Uterus (tissue), 2 donors: ENCODE measurements around the gene STYK1.

Source experiments
- POLR2A ChIP-seq, 2 donors: fragments of 450-650 bp; IDR thresholded peaks; one replicate each; pipeline ENCODE4 v1.6.1; 2016; ENCODE audit warnings: antibody characterized with exemption in 2 of 2, mild to moderate bottlenecking in 1 of 2, moderate library complexity in 1 of 2
- TF ChIP-seq, protein P1 (sequence below), 4 experiments: fragments of 200-600 bp in 2 of 4; fragments of 450-650 bp in 2 of 4; sonication (generic) in 2 of 4; IDR thresholded peaks; one replicate each; pipeline ENCODE4 v1.5.1; 2016 to 2019; ENCODE audit warnings: antibody characterized with exemption in 4 of 4, mild to moderate bottlenecking in 2 of 4, moderate library complexity in 1 of 4

DNA sequence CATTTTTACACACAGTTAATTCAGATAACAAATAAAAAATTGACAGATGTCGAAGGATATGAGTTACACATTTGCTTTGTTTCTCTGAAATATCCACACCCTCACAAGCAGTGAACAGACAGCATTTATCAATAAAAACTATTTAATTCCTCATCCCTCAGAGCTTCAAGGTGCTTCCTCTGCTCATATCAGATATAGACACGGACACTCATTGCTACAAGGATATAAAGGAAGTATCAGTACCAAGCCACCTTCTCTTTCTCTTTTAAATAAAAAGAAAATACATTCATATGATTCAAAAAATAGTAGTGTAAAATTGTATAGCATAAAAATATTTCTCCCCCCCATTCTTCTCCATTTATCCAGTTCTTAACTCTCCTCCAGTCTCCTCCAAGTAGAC, 38.5 kb downstream of the STYK1 start:
- TF ChIP-seq, protein P1, sequence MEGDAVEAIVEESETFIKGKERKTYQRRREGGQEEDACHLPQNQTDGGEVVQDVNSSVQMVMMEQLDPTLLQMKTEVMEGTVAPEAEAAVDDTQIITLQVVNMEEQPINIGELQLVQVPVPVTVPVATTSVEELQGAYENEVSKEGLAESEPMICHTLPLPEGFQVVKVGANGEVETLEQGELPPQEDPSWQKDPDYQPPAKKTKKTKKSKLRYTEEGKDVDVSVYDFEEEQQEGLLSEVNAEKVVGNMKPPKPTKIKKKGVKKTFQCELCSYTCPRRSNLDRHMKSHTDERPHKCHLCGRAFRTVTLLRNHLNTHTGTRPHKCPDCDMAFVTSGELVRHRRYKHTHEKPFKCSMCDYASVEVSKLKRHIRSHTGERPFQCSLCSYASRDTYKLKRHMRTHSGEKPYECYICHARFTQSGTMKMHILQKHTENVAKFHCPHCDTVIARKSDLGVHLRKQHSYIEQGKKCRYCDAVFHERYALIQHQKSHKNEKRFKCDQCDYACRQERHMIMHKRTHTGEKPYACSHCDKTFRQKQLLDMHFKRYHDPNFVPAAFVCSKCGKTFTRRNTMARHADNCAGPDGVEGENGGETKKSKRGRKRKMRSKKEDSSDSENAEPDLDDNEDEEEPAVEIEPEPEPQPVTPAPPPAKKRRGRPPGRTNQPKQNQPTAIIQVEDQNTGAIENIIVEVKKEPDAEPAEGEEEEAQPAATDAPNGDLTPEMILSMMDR (IDR thresholded peaks at IDR 0.05), result no peak
- TF ChIP-seq POLR2A (IDR thresholded peaks at IDR 0.05), result no peak
